Fibroblast of lung (primary cell): ENCODE results near the gene HYKK. TPM values are rescaled to one million over a fixed set of nuclear protein-coding genes. Genes with fewer than 3 reads are reported as not detected.

Source experiments
- DNase-seq, 2 donors: peaks; one replicate each; pipeline versions ENCODE4 v3.0.0 to v3.0.0-alpha.2; 2010; ENCODE audit warnings: low read depth in 2 of 2
- H2AFZ ChIP-seq: 2 replicates; pipeline ENCODE4 v1.5.1; 2012; ENCODE audit warnings: low read length, control low read depth, inconsistent platforms
- H3K27ac ChIP-seq: 2 replicates; pipeline ENCODE4 v1.5.1; 2011; ENCODE audit warnings: low read length, control low read depth; ENCODE audit not compliant: insufficient read depth
- H3K27me3 ChIP-seq: 2 replicates; pipeline ENCODE4 v1.5.1; 2011; ENCODE audit warnings: mild to moderate bottlenecking, low read length; ENCODE audit not compliant: control insufficient read depth, insufficient read depth
- H3K36me3 ChIP-seq: 2 replicates; pipeline ENCODE4 v1.5.1; 2011; ENCODE audit warnings: low read length; ENCODE audit not compliant: control insufficient read depth, insufficient read depth
- H3K4me1 ChIP-seq: 2 replicates; pipeline ENCODE4 v1.5.1; 2011; ENCODE audit warnings: low read length; ENCODE audit not compliant: control insufficient read depth, insufficient read depth; ENCODE audit errors: extremely low read depth
- H3K4me2 ChIP-seq: 2 replicates; pipeline ENCODE4 v1.5.1; 2011; ENCODE audit warnings: low read length, control low read depth; ENCODE audit not compliant: insufficient read depth; ENCODE audit errors: extremely low read depth
- H3K4me3 ChIP-seq, 4 experiments: fragments of 200-600 bp in 1 of 4; sonication (generic) in 1 of 4; replicated peaks in 1 of 4; 2 replicates each; pipeline ENCODE4 v1.5.1; 2011 to 2016; ENCODE audit warnings: low read length in 4 of 4, low read depth in 3 of 4, mild to moderate bottlenecking in 3 of 4, control low read depth in 2 of 4, inconsistent platforms in 1 of 4, mixed read lengths in 1 of 4; ENCODE audit not compliant: insufficient read depth in 1 of 4; ENCODE audit errors: control extremely low read depth in 1 of 4
- H3K79me2 ChIP-seq: 2 replicates; pipeline ENCODE4 v1.5.1; 2012; ENCODE audit warnings: mild to moderate bottlenecking, low read length, inconsistent platforms; ENCODE audit not compliant: control insufficient read depth, insufficient read depth
- H3K9ac ChIP-seq: 2 replicates; pipeline ENCODE4 v1.5.1; 2011; ENCODE audit warnings: mild to moderate bottlenecking, low read length, control low read depth; ENCODE audit not compliant: insufficient read depth
- H3K9me3 ChIP-seq: 2 replicates; pipeline ENCODE4 v1.5.1; 2012; ENCODE audit warnings: low read depth, low read length; ENCODE audit not compliant: control insufficient read depth, insufficient read depth
- H4K20me1 ChIP-seq: 2 replicates; pipeline ENCODE4 v1.5.1; 2011; ENCODE audit warnings: low read length; ENCODE audit not compliant: control insufficient read depth, insufficient read depth; ENCODE audit errors: extremely low read depth
- CTCF ChIP-seq, 2 donors: IDR thresholded peaks in 1 of 2; conservative IDR thresholded peaks in 1 of 2; 1 replicate in 1 of 2; 2 replicates in 1 of 2; pipeline ENCODE4 v1.5.1; 2011 to 2012; ENCODE audit warnings: low read length in 2 of 2, control low read depth in 1 of 2, inconsistent platforms in 1 of 2, low read depth in 1 of 2, mild to moderate bottlenecking in 1 of 2
- EZH2 ChIP-seq: IDR thresholded peaks from 2 replicates; pipeline ENCODE4 v1.5.1; 2012; ENCODE audit warnings: low read length, control low read depth, mild to moderate bottlenecking; ENCODE audit errors: missing control alignments
- polyA plus RNA-seq, 2 donors: library from polyadenylated mRNA; depleted of rRNA in 1 of 2; stranded (reverse) in 1 of 2; unstranded in 1 of 2; fragments of >200 nt; gene quantifications; 2 replicates each; pipeline ENCODE4 v1.2.1, GENCODE V29; 2011 to 2012; ENCODE audit warnings: missing spikeins in 1 of 2
- total RNA-seq: library from RNA; depleted of rRNA; stranded (reverse); fragments of >200 nt; gene quantifications from 2 replicates; pipeline ENCODE4 v1.2.1, GENCODE V29; 2014

The HYKK gene
- total and polyA plus RNA-seq, 2 donors (not counting 1 experiment from before 2014, with no cell fraction given): 2.0 to 3.6 TPM

GRCh38 chr15:78469031-78469430, 38.3 kb upstream of the HYKK start:
- H4K20me1 ChIP-seq: no peaks in the 10 kb centered on the region
- no peak overlapping the region for H2AFZ ChIP-seq
- no peak for TF ChIP-seq EZH2
- TF ChIP-seq CTCF (conservative IDR thresholded peaks at IDR 0.05 in 1 of 2, IDR thresholded peaks at IDR 0.05 in 1 of 2; ENCODE audit: low read depth in 1 of 2, low read length in 2 of 2): no peak
- H3K27me3 ChIP-seq: no peaks in the 10 kb centered on the region
- no peak overlapping the region for H3K27ac ChIP-seq
- no peaks in the 10 kb centered on the region for H3K9me3 ChIP-seq
- no peak for DNase-seq
- H3K4me3 ChIP-seq: no peak overlapping the region
- H3K4me1 ChIP-seq: no peaks in the 10 kb centered on the region
- H3K9ac ChIP-seq: no peak overlapping the region
- no peak overlapping the region for H3K4me2 ChIP-seq
- peaks cover 2% of the 10 kb centered on the region for H3K79me2 ChIP-seq
- peaks cover 10% of the 10 kb centered on the region for H3K36me3 ChIP-seq

DNA sequence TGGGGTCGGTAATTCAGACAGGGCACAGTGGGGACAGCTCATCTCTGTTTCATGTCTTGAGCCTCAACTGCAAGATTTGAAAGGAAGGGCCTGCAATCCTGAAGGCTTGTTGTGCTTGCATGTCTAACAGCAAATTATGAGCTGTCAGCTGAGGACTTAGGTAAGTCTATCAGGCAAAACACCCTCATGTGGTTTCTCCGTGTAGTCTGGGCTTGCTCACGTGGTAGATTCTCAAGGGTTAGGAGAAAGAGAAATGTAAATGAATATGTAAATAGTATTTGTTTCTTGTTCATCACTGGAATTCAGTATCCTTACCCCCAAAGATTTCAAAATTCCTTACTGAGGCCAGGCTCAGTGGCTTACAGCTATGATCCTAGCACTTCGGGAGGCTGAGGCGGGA, 30.1 kb upstream of the HYKK start:
- H3K4me1 ChIP-seq: no peaks in the 10 kb centered on the region
- no peak for DNase-seq
- H3K4me3 ChIP-seq: no peak overlapping the region
- H3K27me3 ChIP-seq: no peaks in the 10 kb centered on the region
- no peak overlapping the region for H3K9ac ChIP-seq
- no peaks in the 10 kb centered on the region for H3K79me2 ChIP-seq
- H3K27ac ChIP-seq: no peak overlapping the region
- no peak overlapping the region for H2AFZ ChIP-seq
- TF ChIP-seq CTCF (conservative IDR thresholded peaks at IDR 0.05 in 1 of 2, IDR thresholded peaks at IDR 0.05 in 1 of 2; ENCODE audit: low read depth in 1 of 2, low read length in 2 of 2) (no peak), EZH2 (no peak)
- H3K36me3 ChIP-seq: peaks cover 9% of the 10 kb centered on the region
- no peaks in the 10 kb centered on the region for H3K9me3 ChIP-seq
- H4K20me1 ChIP-seq: no peaks in the 10 kb centered on the region
- H3K4me2 ChIP-seq: no peak overlapping the region

DNA sequence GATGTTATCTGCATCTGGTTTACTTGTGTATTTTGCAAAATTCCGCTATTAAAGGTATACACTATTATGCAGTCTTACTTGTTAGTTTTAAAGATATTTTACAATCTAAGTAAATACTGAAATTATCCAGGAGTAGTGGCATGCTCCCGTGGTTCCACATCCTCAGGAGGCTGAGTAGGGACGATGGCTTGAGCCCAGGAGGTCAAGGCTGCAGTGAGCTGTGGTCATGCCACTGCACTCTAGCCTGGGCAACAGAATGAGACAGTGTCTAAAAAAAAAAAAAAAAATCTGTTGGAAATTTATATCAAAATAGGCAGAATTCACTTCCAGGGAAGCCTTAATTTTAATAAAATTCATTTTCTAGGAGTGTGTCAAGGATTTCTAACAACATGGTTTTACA, 27.7 kb upstream of the HYKK start:
- Histone ChIP-seq H3K36me3 (peaks cover 7% of the 10 kb centered on the region), H2AFZ (no peak overlapping the region), H3K4me3 (no peak overlapping the region), H3K4me2 (no peak overlapping the region), H3K79me2 (no peaks in the 10 kb centered on the region), H3K4me1 (no peaks in the 10 kb centered on the region), H4K20me1 (no peaks in the 10 kb centered on the region), H3K27me3 (no peaks in the 10 kb centered on the region), H3K9me3 (no peaks in the 10 kb centered on the region), H3K27ac (no peak overlapping the region), H3K9ac (no peak overlapping the region)
- TF ChIP-seq EZH2: no peak
- no peak for TF ChIP-seq CTCF (conservative IDR thresholded peaks at IDR 0.05 in 1 of 2, IDR thresholded peaks at IDR 0.05 in 1 of 2; ENCODE audit: low read depth in 1 of 2, low read length in 2 of 2)
- DNase-seq: no peak
